IPS-NIHi11 (cell line): Measurements from ENCODE around the gene CSMD2.

Experiments used
- DNase-seq: peaks from one replicate; pipeline ENCODE4 v3.0.0; 2012; ENCODE audit warnings: mixed read lengths, low spot score

CSMD2 gene

DNA sequence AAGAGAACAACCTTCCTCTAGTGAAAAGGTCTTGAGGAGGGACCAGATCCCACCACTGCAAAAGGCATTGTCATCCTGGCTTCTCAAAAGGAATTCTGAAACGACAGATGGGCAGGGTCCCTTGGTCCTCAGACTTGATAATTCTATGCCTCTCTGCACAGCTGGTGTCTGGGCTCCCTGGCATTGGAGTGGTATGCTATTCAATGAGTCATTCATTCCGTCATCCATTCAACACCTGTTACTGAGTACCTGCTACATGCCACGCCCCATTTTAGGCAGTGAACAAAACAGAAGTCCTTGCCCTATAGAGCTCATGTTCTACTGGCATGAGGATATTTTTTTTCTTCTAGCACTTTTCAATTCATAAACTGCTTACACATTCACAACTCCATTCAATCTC lies 347.0 kb downstream of the CSMD2 start:
- DNase-seq, result no peak

GRCh38 chr1:33815061-33815460 lies 350.0 kb downstream of the CSMD2 start:
- DNase-seq, result no peak

DNA sequence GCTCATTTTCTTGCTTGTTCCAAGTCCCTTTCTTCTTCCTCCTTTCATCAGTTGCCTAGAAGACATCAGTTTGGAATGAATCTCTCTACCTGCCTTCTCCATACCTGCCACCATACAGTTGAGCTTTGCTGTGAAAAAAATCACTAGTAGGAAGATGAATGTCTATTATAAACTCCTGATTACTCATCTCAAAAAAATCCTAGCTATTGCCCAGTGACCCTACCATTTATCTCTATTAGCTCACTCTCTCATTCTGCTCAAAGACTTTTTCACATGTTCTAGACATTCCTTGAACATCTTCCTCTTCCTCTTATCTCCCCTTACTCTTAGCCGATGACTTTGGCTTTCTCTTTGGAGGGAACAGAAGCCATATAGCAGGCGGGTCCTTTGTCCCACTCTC lies 350.9 kb downstream of the CSMD2 start:
- DNase-seq, result no peak

DNA sequence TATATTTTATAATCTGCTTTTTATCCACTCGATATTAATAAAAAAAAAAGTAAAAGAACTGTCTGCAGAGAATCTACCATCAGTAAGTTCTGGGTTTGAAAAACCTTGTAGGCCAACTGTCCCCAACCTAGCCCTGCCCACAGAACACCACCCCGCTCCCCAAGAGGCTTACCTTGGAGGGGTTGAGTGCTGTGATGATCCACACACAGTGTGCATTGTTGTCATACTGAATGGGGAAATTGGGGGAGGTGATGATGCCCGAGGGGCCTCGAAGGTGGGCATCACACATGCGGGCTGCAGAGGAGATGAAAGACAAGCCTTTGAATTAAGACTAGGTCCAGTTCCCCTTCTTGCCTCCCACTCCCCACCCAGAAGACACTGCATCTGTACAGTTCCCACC lies 354.5 kb downstream of the CSMD2 start:
- no peak for DNase-seq

- no peak for DNase-seq
These were observed 359.0 kb downstream of the CSMD2 start for GRCh38 chr1:33805988-33806387.

DNA sequence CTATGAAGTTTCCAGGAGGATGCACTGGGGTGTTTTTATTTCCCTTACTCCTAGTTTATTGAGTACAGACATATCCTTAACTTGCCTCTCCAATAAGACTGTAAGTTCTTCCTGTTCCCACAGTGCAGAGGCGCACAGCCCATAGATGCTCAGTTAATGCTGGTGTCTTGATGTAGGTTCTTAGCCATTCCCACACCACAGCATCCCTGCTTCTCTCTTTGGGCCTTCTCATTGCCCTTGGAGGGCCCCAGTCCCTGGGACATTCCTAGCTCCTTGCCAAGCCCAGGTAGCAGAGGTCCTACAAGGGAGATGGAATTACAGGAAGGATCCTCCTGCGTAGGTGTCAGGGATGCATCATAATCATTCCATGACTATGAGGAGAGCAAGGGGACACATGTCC lies 362.8 kb downstream of the CSMD2 start:
- DNase-seq, result no peak

GRCh38 chr1:33797849-33798248 lies 367.2 kb downstream of the CSMD2 start:
- no peak for DNase-seq

- no peak for DNase-seq
These were observed 372.4 kb downstream of the CSMD2 start for GRCh38 chr1:33792651-33793050.

DNA sequence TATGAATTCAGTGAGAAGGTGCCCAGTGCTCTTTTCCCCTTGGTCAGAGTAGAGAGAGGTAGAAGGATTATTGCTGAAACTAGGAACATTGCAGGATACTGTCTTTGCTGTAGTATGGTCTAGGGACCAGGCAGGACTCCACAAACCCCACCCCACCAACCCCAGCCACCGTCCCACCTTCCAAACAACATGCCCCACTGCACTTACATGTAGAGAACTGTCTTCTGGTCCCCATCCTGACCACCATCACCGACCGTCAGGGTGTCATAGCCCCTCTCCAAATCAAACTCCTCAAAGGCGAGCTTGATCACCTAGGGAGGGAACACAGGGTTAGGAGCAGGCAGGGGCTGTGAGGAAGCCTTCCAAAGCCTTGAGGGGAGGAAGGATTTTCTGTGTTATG lies 372.8 kb downstream of the CSMD2 start:
- DNase-seq, result no peak

GRCh38 chr1:33791251-33791650 lies 373.8 kb downstream of the CSMD2 start:
- no peak for DNase-seq

DNA sequence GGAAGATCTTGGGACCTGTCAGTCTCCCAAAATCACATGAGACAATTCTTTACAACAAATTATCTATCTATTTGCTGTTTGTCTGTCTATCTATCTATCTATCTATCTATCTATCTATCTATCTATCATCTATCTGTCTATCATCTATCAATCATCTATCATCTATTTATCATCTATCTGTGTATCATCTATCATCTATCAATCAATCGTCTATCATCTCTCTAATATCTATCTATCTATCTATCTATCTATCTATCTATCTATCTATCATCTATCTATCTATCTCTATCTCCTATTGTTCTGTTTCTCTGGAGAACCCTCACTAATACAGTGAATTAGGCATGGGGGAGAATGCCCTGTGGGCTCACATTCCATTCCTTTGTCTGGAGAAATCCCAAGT lies 374.5 kb downstream of the CSMD2 start:
- no peak for DNase-seq

DNA sequence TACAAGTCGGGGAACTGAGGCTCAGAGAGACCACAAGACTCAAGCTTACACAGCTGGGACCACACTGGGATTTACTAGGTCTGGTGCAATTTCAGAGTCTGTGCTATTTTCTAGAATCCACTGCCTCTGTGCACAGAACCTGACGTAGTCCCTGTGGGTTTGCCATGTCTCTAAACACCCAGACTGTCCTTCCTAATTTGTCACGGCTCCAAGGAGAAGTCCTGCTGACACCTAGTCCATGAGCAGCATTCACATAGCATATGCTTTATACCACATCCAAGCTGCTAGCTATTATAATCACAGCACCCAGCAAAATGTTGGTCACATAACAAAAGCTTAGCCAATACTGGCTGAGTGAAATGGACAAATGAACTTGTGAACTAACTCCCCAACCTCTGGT lies 380.2 kb downstream of the CSMD2 start:
- no peak for DNase-seq

DNA sequence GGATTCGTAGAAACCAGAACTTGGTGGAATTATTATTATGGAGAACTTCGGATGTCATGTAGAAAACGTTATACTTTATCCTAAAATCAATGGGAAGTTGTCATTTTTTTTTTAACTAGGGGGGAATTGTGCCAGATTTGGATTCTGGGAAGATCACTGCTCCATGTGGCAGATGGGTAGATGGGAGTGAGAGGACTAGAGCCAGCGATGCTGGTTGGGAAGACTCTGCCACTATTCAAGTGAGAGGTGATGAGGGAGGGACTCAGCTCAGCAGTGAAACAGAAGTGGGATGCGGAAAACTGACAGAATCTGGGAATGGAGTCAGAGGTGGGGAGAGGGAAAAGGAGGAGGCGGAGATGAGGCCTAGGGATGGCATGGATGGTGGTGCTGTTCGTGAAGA lies 382.3 kb downstream of the CSMD2 start:
- DNase-seq, result no peak

GRCh38 chr1:33781652-33782051 lies 383.4 kb downstream of the CSMD2 start:
- no peak for DNase-seq

DNA sequence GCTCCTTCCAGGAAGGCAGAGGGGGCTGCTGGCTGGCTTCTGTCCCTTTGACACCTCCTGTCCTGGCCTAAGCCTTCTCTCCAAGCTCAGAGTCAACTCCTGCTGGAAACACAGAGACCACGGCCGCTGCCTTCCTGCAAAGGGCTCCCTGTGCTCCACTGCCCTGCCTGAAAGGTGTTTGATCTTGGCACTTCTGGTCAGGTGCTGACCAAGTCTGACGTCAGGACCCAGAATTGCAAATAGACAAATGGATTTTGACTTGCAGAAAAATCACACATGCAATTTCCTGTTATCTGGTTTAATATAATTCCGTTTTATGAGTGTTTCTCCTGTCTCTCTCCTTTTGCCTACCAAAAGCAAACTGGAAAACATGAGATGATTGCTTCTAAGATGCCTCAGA lies 387.7 kb downstream of the CSMD2 start:
- DNase-seq, result no peak

- DNase-seq, result no peak
These were observed 396.2 kb downstream of the CSMD2 start for GRCh38 chr1:33768821-33769220.

GRCh38 chr1:33768106-33768505 lies 396.9 kb downstream of the CSMD2 start:
- DNase-seq, result no peak

DNA sequence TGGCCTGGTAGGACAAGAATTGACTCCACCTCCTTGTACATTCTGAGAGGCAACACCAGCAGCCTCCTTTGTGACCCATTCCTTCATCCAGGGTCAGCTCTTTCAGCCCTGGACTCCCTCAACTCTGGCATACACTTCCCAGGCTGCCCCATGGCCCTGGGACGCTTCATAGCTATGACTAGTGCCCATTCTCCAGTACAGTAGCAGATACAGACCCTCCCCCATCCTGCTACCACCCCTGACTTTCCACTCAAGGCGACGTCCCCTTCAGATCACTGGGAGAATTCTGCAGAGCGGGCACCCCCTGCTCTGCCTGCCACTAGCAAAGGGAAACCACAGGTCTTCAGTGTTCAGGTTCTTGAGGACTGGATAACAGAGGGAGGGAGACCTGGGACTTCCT lies 400.9 kb downstream of the CSMD2 start:
- DNase-seq, result no peak

GRCh38 chr1:33763406-33763805 lies 401.6 kb downstream of the CSMD2 start:
- no peak for DNase-seq

- no peak for DNase-seq
These were observed 402.1 kb downstream of the CSMD2 start for GRCh38 chr1:33762962-33763361.

DNA sequence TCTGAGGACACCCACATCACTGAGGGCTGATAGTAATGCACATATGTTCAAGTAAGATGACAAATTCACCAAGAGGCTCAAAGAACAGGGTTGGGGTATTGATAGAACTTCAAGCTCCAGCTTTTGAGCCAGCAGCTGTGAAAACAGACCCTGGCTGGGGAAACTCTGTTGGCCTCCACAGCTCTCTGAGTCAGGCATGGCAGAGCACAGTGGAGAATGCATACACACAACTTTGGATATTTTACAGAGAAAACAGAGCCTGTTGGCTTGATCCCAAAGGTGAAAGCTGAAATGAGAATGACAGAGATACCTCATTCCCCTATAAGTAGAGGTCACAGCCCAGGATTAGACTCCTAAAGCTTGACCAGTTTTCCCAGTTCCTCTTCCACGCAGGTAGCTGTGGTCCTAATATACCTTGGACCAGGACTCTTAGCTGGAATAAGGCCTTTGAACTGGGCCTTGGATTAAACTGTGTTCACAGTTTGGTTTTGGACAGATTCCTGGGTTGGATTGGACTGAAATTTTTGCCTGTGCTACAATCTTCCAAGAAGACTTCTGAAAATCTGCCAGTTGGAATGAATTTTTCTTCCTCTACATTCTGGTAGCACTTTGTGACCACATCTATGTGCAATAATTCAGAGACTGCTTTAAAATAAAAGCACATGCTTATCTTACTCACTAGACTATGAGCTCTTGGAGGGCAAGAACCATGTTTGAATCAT lies 402.8 kb downstream of the CSMD2 start:
- DNase-seq, result no peak

GRCh38 chr1:33758698-33759097 lies 406.3 kb downstream of the CSMD2 start:
- no peak for DNase-seq

GRCh38 chr1:33753087-33753856 lies 411.8 kb downstream of the CSMD2 start:
- DNase-seq, result no peak

GRCh38 chr1:33745942-33746341 lies 419.1 kb downstream of the CSMD2 start:
- DNase-seq, result no peak
